ENCODE results near the gene CACNA1C. TPM values are rescaled to one million over a fixed set of nuclear protein-coding genes. Genes with fewer than 3 reads are reported as not detected.

CACNA1C gene
- total RNA-seq, 4 donors from 2014 or later = 1.5 to 13.5 (median 2.1) TPM

GRCh38 chr12:2145433-2145998, 92.7 kb downstream of the CACNA1C start:
- Histone ChIP-seq H3K4me3 (no peak overlapping the region), H3K27me3 (no peaks in the 10 kb centered on the region), H3K27ac (no peak overlapping the region), H3K9me3 (no peaks in the 10 kb centered on the region), H3K4me1 (peaks cover 0 to 7% (median 4%) of the 10 kb centered on the region in 3 donors), H3K36me3 (no peaks in the 10 kb centered on the region)
- WGBS, 2 donors = 57 to 68% methylated on average over 7 of the region's 7 CpGs
- DNase-seq = no peak
- intact Hi-C loops (cut with DNase I) = no loop called here
- no peak for TF ChIP-seq CTCF (IDR thresholded peaks at IDR 0.05)
- no peak for TF ChIP-seq POLR2A (IDR thresholded peaks at IDR 0.05)

- intact Hi-C loops (cut with DNase I) = no loop called here
These were observed 94.5 kb downstream of the CACNA1C start for GRCh38 chr12:2147335-2147734.

GRCh38 chr12:2149091-2149490, 96.3 kb downstream of the CACNA1C start:
- Histone ChIP-seq H3K9me3 (no peaks in the 10 kb centered on the region), H3K4me3 (no peak overlapping the region), H3K27me3 (no peaks in the 10 kb centered on the region), H3K27ac (no peak overlapping the region), H3K36me3 (no peaks in the 10 kb centered on the region), H3K4me1 (peaks cover under 1 to 22% (median 4%) of the 10 kb centered on the region in 3 donors)
- intact Hi-C loops (cut with DNase I) = no loop called here
- TF ChIP-seq POLR2A (IDR thresholded peaks at IDR 0.05) (no peak), CTCF (IDR thresholded peaks at IDR 0.05) (no peak)
- 36 to 61% methylated on average over 3 of the region's 3 CpGs for WGBS, 2 donors
- no peak for DNase-seq

More at GRCh38 chr12:2147335-2147734, 94.5 kb downstream of the CACNA1C start:
- H3K27me3 ChIP-seq = no peaks in the 10 kb centered on the region
- H3K27ac ChIP-seq = no peak overlapping the region
- peaks cover 0 to 11% (median 4%) of the 10 kb centered on the region in 3 donors for H3K4me1 ChIP-seq
- no peak overlapping the region for H3K4me3 ChIP-seq
- no peak for TF ChIP-seq CTCF (IDR thresholded peaks at IDR 0.05)
- TF ChIP-seq POLR2A (IDR thresholded peaks at IDR 0.05) = no peak
- H3K9me3 ChIP-seq = no peaks in the 10 kb centered on the region
- WGBS, 2 donors = 62 to 71% methylated on average over 1 of the region's 1 CpG
- no peaks in the 10 kb centered on the region for H3K36me3 ChIP-seq
- DNase-seq = no peak

- WGBS, 2 donors = 65 to 67% methylated on average over 2 to 3 of the region's 3 CpGs
- TF ChIP-seq CTCF (IDR thresholded peaks at IDR 0.05) = no peak
- TF ChIP-seq POLR2A (IDR thresholded peaks at IDR 0.05) = no peak
- Histone ChIP-seq H3K36me3 (no peaks in the 10 kb centered on the region), H3K4me1 (peaks cover 4 to 25% (median 5%) of the 10 kb centered on the region in 3 donors), H3K27me3 (no peaks in the 10 kb centered on the region), H3K9me3 (no peaks in the 10 kb centered on the region), H3K27ac (no peak overlapping the region), H3K4me3 (no peak overlapping the region)
- intact Hi-C loops (cut with DNase I) = no loop called here
- DNase-seq = no peak
These were observed 98.0 kb downstream of the CACNA1C start for GRCh38 chr12:2150833-2151232.

- DNase-seq = no peak
- Histone ChIP-seq H3K4me3 (no peak overlapping the region), H3K27ac (no peak overlapping the region), H3K36me3 (no peaks in the 10 kb centered on the region), H3K9me3 (no peaks in the 10 kb centered on the region), H3K27me3 (no peaks in the 10 kb centered on the region), H3K4me1 (peaks cover 4 to 25% (median 5%) of the 10 kb centered on the region in 3 donors)
- 71 to 77% methylated on average over 5 of the region's 5 CpGs for WGBS, 2 donors
- TF ChIP-seq CTCF (IDR thresholded peaks at IDR 0.05) = no peak
- no peak for TF ChIP-seq POLR2A (IDR thresholded peaks at IDR 0.05)
- intact Hi-C loops (cut with DNase I) = no loop called here
These were observed 98.6 kb downstream of the CACNA1C start for GRCh38 chr12:2151391-2151790.

Measured in esophagus squamous epithelium (tissue), 5 donors.